ENCODE measurements around the gene NEDD4.
"Not testable (repeated sequence)": the region's sequence is repeated elsewhere in the genome, so short reads cannot be mapped to it uniquely, and the experiment has no call there.

Gene NEDD4

DNA sequence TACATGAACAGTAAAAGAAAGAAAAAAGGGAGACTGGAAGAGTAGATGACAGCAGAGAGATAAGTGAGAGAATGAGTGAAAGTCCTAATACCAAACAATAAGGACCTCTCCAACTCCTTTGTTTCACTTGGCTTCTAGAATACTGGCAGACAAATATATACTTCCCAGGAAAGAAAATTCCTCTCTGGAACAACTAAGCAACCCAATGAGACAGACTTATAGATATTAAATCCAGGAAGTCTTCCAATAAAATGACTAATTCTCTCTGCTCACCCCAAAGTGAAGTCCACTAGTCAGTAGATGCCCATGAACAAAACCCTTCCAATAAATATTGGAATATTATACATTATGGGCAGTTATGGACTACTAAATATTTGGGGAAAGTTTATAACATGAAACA lies 114.2 kb downstream of the NEDD4 start:
- no peak for FAIRE-seq

DNA sequence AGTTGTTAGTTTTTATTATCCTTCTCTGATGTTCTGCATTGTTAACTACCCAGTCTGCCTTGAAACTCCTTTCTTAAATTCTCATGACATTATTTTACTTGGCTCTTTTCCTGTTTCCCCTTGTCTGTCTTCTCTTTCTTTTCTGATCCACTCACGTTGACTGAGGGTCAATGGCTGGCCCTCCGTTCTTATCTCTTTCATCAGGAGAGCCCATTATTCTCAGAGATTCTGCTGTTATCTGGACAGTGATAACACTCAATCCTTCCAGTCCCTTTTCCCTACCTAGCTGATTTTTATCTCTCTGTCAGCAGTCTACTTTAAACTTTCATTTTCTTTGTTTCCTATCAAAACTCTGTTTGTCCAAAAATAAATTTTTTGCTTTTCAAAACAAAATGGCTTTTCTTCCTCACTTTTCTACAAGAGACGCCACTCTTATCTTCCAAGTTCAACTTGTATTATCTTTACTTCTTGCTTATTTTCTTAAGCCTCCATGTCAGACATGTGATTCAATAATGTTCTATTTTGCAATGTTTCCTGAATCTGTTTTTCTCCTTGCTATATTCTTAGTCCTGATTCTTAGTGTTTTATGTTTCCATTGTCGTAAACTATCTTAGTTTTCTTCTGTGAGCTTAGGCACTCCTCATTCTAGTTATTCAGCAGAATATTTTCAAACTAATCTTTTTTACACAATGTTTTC lies 120.2 kb downstream of the NEDD4 start:
- FAIRE-seq = no peak

DNA sequence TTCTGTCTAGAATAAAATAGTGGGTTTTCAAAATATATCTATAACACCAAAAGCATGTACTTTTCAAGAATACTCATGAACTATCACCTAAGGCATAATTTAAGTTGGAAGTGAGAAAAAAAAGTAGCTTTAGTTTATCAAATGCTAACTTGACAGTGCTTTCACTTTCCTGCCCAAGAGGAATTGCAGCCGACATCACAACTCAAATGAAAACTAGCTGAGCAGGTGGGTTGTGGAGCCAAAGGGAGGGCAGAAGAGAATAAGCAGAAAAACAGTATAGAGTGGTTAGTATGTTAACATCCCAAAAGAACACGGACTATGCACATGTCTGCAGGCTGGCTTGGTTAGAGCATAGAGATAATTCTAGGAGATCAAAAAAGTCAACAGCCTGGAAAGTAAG lies 120.9 kb downstream of the NEDD4 start:
- FAIRE-seq = no peak

DNA sequence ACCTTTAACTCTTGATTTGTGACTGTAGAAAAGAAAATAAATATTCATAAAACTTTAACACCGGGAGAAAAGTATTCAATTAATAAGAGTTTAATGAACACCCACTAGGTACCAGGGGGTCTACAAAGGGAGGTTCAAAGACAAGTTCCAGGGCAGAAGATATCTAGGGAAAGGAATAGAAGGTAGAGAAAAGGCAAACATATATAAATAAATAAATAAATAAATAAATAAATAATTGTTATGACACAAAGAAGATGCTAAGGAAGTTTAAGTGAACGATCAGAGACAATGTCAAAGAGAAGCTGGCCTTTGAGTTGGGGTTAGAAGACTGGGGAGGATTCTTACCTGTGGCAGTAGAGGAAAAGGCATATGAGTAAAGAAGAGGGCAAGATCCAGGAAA lies 123.8 kb downstream of the NEDD4 start:
- no peak for FAIRE-seq

DNA sequence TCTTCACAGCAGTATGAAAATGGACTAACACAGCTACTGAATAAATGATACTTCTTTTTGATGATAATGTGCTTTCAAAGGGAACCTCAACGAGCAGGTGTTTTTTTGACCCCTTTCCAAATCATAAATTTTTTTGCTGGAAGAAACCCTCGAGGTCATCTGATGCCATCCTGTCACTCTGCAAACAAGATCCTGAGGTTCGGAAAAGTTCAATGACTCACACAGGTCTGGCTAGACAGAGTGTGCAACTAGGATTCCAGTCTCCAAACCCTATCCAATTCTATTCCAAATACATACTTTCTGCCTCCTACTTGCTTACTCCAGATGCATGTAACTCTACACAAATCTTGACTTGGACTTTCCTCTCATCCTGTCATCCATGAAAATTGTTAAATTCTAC lies 124.7 kb downstream of the NEDD4 start:
- FAIRE-seq = no peak

DNA sequence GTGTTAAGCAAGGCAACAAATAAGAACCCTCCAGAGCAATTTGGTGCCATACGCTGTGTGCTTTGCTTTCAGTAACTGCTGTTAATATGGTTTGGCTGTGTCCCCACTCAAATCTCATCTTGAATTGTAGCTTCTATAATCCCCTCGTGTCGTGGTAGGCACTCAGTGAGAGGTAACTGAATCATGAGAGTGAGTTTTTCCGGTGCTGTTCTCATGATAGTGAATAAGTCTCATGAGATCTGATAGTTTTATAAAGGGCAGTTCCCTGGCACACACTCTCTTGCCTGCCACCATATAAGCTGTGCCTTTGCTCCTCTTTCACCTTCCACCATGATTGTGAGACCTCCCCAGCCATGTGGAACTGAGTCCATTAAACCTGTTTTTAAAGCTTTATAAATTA lies 125.1 kb downstream of the NEDD4 start:
- not testable (repeated sequence) for FAIRE-seq

DNA sequence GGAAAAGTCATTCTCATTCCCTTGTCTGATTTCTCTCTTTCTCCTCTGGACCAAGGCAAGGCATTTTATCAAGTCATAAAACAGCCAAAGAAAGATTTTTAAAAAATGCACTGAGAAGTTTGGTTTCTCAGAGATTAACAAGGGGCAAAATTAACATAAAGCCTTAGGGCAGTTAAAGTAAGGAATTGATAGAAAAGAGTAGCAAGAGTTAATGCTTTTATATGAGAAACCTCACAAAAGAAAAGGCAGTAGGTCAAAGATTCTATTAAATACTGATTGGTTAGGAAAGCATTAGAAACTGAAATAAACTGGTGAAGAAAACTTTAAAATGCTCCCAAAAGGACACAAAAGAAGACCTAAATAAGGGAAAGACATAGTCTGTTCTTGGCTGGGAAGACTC lies 129.5 kb downstream of the NEDD4 start:
- no peak for FAIRE-seq

DNA sequence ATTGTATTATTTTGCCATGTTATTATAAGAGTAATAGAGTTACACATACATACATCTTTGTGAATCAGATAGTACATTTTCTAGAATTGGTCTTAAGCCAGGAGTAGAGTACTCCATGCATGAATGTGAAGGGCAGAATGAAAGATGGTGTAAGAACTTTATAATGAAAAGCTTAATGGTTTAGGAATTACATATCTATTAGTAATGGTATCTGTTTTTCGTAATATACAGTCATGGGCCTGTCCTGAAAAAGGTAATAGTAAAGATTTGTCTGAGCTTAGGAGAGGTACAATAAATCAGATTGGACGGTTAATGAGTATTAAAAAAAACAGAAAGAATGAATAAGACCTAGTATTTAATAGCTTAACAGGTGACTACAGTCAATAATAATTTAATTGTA lies 132.3 kb downstream of the NEDD4 start:
- FAIRE-seq = no peak

DNA sequence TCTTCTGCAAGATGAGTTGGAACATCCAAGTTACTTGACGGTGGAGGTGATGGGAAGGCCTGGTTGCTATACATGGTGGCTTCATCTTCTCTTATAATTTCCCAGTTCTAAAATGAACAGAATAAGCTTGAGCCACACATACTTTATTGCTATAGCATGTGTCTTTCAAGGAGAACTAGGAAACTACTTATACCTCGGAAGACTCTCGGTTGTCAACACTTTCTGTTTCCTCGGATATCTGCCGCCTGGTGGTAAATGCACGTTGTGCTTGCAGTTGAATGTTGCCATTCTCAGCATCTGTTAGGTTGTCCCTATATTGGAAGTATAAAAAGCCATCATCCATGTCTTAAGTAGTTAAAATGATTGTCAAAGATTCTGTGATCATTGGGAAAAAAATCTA lies 132.9 kb downstream of the NEDD4 start:
- no peak for FAIRE-seq

DNA sequence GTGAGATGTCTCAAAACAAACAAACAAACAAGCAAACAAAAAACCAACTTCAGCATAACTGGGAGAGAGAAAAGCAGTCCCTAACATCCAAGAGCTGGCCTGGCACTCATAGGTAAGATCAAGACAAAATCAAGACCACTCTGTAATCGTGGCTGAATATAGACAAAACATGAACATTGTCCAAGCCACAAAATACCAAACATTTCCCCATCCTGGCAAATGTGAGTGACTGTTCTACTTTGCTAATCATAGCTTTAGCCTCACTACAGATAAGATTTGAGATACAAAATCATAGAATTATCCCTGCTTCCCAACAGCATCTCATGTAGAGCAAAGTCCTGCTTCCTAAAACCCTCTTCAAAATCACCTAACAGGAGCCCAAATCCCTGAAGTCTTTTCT lies 133.7 kb downstream of the NEDD4 start:
- no peak for FAIRE-seq

DNA sequence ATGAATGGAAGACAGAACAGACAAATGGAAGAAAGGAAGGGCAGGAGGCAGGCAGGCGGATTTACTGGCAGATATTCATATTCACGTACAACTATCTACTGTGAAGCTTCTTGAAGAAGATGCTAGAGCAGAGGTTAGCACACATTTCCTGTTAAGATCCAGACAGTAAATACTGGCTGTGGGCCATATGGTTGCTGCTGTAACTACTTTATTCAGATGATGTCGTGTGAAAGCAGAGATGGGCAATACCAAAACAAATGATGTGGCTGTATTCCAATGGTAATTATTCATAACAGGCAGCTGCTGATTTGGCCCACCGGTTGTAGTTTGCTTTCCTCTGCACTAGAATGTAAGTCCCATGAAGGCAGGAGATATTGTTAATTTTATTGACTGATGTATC lies 134.8 kb downstream of the NEDD4 start:
- FAIRE-seq = no peak

DNA sequence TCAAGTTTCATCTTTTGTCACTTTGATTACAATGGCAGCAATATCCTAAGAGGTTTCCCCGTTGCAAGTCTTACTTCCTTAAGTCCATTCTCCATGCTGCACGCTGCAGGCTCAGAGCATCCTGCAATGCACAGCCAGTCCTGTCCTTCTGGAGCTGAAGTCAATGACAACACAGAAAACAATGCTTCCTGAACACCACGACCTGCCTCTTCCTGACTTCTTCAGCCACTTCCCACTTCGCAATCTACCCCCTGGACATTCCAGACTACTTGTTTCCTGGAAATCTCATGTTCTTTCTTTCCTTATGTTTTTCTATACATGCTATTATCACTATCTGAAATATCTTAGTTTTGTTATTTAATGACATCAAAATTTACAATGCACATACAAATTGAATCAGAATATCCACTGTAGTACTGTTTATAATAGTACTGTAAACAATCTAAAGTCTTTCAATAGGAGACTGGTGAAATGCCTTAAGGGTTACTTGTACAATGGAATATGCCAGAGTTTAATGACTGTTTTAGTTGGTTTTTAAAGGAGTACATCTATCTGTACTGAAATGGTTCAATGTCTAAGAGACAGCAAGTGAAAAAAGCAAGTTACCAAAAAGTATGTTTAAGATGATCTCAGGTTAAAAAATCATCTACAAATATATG lies 136.8 kb downstream of the NEDD4 start:
- FAIRE-seq = no peak

DNA sequence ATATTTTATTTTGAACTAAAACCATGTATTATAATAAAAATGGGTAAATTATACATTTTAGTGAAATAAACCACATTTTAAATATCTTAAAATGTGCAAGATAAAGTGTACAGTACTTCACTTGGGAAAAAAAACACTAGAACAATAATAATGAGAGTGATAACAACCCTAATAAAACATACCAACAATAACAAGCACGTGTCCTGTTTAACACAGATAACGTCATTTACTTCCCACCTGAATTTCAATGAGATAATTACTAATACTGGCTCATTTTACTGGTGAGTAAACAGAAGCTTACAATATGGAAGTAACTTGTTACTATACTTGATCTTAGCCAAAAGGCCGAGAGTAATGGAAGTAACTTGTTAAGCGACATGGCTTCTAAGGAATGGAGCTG lies 140.3 kb downstream of the NEDD4 start:
- no peak for FAIRE-seq

DNA sequence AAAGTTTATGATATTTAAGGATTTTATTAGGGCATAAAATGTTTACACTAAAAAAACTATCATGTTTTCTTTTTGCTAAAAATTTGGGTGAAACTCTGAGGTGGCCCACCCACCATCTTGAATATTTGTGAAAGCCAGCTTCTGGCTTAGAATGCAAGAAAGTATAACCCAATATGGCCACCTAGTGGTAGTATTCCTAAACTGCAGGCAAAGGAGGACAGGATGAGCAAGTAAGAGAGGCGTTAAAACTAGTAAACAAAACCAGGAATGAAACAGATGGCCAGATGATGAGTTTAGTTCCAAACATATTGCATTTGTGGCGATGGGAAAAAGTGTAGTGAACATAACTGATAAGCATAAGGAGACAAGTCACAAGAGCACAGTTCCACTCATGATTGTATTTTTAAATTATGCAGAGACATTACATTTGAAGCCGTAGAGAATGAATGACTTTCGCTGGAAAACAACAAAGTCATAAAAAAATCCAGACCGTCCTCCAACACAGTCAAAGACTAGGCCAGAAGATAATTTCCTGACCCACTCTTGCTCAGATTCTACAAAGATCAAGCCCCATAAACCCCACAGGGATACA lies 147.2 kb downstream of the NEDD4 start:
- FAIRE-seq = peak; percentile 83

DNA sequence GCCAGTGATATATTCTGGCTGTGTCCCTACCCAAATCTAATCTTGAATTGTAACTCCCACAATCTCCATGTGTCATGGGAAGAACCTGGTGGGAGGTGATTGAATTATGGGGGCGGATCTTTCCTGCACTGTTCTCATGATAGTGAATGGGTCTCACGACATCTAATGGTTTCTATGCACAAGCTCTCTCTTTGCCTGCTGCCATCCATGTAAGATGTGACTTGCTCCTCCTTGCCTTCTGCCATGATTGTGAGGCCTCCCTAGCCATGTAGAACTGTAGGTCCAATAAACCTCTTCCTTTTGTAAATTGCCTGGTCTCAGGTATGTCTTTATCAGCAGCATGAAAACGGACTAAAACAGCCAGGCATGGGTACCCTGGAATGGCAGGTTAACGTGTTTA lies 150.5 kb downstream of the NEDD4 start:
- FAIRE-seq = not testable (repeated sequence)

DNA sequence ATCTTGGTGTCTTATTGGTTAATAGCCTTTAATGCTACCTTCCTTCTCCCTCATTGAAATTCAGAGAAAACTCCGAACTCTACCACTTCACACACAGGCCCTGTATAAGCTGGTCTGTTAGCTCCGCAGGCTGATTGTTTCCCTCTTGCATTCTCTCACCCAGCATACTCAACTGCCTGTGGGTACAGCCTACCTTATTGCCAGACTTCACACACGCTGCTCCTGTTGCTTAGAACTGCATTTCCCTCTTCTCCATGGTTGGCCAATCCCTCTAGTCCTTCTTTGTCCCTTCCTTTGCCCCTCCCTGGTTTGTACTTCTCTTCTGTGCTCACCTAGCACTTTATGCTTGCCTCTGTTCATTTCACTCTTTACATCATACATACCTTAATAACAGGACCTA lies 157.5 kb downstream of the NEDD4 start:
- no peak for FAIRE-seq

DNA sequence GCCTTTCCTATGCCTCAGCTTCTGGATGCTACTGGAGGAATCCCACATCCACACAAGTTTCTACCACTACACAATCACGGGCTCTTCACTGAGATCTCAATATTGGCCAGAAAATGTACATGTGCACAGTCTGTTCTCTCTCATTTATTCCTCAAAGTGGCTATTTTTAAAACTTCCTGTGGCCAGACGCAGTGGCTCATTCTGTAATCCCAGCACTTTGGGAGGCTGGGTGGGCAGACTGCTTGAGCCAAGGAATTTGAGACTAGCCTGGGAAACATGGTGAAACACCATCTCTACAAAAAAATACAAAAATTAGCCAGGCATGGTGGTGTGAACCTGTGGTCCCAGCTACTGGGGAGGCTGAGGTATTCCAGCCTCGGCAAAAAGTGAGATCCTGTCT lies 159.1 kb downstream of the NEDD4 start:
- FAIRE-seq = no peak

DNA sequence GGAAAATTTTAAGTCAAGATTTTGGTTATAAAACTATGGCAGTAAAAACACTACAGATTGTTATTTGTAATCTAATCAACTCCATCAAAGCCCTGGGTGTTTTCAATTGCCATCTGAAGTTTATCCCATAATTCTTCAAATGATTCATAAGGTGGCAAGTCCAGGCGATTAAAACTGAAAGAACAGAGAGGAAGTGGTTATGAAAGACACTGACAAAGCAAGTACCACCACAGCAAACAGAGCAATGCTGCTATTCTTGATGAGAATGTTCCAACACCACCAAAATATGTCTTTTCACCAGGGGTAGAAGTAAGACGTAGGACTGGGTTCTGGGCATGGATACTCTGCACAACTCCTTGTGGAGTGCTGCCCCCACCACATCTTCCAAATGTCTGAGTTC lies 163.6 kb downstream of the NEDD4 start:
- no peak for FAIRE-seq

DNA sequence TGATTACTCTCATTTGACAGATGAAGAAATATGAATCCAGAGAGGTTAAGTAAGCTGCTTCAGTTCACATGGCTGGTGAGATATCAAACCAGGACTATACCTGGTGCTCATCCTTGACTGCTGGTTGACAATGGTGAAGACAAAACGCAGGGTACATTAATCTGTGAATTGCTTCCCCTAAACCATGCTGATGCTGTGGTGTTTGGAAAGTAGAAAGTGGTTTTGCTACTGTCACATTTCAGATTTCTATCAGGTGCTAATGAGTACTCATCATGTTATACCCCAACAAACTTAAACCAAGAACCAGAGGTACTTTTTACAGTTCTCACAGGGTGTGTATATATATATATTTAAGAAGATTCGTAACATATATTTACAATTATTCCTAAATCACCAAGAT lies 165.5 kb downstream of the NEDD4 start:
- no peak for FAIRE-seq

DNA sequence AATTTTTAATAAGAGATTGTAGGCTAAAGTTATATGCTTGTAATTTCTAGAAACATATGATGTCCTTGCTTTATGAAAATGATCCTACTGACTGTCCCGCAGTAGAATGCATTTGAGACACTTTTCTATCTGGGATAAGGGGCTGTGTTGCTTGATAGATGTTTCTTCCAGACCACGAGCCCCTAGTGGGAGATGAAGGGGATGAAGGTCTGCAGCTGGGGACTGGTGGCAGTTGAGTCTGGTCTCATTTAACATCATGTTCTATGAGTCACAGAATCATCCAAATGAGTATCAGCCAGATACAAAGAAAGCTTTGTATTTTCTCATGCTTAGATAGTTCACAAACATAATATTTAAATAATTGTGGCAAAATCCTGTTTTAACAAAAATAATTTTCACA lies 166.2 kb downstream of the NEDD4 start:
- no peak for FAIRE-seq

DNA sequence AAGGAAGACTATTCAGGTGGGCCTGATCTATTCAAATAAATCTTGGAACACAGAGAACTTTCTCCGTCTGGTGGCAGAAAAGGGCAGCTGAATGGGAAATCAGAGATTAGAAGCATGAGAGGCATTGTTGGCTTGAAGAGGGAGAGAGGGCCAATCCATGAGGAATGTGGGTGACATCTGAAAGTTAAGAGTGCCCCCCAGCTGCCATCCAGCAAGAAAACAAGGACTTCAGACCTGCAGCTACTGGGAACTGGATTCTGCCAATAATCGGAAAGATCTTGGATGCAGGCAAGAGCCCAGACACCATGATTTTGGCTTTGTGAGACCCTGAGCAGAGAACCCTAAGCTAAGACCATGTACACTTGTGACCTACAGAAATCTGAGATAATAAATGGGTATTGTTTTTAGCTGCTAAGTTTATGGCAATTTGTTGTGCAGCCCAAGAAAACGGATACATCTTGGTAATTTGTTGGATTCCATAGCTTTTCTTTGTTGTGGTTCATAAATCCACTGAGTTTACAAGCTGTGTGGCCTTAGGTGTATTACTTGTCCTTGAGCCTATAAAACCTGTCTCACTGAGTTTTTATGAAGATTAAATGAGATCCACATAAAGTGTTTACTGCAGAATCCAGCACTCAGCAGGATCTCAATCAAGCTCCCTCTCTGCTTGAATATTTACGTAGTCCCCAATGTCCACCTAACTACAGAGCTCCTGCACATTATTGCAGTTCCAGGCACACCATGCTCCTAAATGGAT lies 168.4 kb downstream of the NEDD4 start:
- FAIRE-seq = no peak

DNA sequence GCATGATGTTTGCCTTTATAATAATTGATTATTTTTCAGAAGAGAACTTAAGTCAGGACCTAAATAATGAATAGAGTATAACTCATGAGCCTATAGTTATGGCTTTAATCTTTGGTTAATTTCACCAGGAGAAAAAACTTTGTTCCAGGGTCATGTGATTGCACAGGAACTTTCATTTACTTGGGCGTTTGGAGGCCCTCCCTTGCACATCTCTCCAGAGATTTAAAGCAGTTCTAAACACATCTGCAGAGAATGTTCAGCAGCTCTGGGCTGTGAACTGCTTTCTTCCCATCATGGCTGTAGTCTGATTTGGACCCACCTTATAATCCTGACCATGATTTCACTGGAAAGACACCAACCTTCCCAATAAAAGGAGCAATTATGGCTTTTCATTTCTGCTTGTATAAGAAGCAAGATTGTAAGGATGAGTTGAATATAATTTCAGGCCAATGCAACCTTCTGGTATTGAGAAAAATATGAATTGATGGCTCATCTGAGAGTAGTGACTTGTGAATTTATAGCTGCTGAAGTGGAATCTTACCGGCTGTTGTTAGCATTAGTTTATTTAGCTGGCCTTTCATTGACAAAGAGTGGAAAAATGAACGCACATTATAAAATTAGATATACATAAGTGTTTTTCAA lies 169.6 kb downstream of the NEDD4 start:
- FAIRE-seq = no peak

DNA sequence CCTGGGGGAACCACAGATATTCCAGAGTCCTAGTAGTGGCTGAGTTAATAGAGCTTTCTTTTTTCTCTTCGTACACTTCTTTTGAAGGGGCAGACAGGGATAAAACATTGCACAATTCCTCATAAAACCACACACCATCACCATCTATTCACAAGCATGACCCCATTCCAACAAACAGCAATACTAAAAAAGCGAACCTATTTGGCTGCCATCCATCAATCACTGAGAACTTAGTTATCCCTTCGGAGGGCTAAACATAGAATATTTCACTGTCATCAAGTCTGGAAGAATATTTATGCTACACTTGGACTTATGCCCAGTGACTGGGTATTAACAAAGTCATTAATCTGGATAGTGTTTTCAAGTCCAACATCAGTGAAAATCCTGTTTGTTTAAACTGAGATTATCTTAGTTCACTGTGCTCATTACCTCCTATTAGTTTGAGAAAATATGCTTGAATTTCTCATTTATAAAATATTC lies 170.2 kb downstream of the NEDD4 start:
- no peak for FAIRE-seq

Measured in TTC549 (cell line).